Measurements from ENCODE around the gene FZD4.

Gene FZD4

DNA sequence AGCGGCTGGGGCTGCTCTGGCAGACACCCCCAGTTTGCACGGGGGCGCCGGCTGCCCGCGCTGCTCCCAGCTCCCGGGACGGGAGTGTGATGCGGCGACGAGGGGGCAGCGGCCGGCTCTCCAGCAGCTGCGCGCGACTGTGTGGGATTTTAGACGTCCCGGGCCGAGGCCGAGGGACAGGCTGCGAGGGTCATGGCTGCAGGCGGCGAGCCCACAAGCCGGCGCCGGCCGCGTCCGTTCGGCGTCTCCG is 159 bp downstream of the FZD4 start:
- TF ChIP-seq POLR2A (IDR thresholded peaks at IDR 0.05; ENCODE audit: extremely low read depth, insufficient read length) = no peak
- TF ChIP-seq, protein P1, sequence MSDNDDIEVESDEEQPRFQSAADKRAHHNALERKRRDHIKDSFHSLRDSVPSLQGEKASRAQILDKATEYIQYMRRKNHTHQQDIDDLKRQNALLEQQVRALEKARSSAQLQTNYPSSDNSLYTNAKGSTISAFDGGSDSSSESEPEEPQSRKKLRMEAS (IDR thresholded peaks at IDR 0.05; ENCODE audit: low read depth, low read length) = no peak
- TF ChIP-seq MYC (IDR thresholded peaks at IDR 0.05; ENCODE audit: low read depth, low read length) = no peak
- TF ChIP-seq, protein P2, sequence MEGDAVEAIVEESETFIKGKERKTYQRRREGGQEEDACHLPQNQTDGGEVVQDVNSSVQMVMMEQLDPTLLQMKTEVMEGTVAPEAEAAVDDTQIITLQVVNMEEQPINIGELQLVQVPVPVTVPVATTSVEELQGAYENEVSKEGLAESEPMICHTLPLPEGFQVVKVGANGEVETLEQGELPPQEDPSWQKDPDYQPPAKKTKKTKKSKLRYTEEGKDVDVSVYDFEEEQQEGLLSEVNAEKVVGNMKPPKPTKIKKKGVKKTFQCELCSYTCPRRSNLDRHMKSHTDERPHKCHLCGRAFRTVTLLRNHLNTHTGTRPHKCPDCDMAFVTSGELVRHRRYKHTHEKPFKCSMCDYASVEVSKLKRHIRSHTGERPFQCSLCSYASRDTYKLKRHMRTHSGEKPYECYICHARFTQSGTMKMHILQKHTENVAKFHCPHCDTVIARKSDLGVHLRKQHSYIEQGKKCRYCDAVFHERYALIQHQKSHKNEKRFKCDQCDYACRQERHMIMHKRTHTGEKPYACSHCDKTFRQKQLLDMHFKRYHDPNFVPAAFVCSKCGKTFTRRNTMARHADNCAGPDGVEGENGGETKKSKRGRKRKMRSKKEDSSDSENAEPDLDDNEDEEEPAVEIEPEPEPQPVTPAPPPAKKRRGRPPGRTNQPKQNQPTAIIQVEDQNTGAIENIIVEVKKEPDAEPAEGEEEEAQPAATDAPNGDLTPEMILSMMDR (IDR thresholded peaks at IDR 0.05; ENCODE audit: low read depth, low read length) = no peak
- H3K4me3 ChIP-seq (ENCODE audit: low read depth, low read length) = no peak overlapping the region

DNA sequence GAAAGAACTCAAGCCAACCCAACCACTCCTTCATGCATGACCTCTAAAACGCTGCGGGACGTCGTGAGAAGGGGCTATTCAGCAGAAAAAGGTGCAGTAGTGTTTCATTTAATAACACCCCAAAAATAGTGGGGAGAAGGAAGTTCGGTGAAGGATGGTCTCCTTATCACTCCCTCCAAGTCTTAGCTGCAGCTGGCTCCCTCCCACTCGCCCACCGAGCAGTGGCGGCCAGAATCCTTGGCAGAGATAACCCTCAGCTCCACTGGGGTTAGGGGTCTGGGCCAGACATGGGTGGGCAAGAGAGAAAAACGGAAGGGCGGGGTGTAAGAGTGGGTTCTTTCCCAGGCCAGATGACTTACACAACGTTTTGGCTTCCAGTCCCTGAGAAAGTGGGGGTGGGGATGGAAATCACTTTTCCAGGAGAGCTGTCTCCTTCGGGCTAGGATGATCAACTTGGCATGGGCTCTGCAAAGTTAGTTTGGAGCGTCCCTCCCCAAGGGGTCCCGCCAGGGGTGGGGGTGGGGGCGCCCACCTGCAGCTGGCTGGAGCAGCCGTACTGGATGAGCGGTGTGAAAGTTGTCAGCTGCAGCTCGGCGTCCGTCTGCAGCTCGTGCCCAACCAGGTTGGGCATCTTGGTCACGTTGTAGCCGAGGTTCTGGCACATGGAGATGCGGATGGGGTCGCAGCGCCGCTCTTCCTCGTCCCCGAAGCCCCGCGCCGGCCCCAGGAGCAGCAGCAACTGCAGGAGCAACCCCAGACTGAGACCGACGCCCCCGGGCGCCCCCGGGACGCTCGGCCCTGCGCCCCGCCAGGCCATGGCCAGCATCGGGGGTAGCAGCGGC is 705 bp downstream of the FZD4 start:
- TF ChIP-seq, protein P2 (IDR thresholded peaks at IDR 0.05; ENCODE audit: low read depth, low read length) = no peak
- TF ChIP-seq, protein P1 (IDR thresholded peaks at IDR 0.05; ENCODE audit: low read depth, low read length) = peak; percentile 8; the same call in 1 of the 2 replicates
- no peak overlapping the region for H3K4me3 ChIP-seq (ENCODE audit: low read depth, low read length)
- peak; percentile 23 for DNase-seq (ENCODE audit: low read depth)

More for the DNA sequence above, 159 bp downstream of the FZD4 start:
- no peak for DNase-seq (ENCODE audit: low read depth)

DNA sequence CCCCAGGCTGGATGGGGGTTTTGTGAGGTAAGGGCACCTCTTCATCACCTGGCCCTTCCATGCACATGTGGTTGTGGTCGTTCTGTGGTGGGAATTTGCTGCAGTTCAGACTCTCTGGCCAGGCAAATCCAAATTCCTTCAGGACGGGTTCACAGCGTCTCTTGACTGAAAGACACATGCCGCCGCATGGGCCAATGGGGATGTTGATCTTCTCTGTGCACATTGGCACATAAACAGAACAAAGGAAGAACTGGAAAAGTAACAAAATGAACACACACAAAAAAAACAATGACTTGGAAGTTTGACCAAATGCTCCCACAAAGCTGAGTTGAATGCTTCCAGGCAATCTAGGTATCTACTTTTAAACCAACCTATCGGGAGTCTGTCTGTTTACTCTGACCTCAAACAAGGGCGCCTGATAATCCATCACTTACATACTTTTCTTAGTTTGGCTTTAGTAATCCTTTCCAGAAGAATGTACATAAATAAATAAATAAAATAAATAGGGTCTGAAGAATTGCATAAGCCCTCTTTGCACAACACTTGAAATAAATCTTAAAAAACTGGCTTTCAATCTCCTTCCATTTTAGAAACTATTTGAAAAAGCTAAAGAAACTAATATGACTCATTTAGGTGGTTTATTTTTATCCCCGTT is 2.8 kb downstream of the FZD4 start:
- no peak for DNase-seq (ENCODE audit: low read depth)
- H3K4me3 ChIP-seq (ENCODE audit: low read depth, low read length) = no peak overlapping the region
- TF ChIP-seq POLR2A (IDR thresholded peaks at IDR 0.05; ENCODE audit: extremely low read depth, insufficient read length) = no peak
- no peak for TF ChIP-seq MYC (IDR thresholded peaks at IDR 0.05; ENCODE audit: low read depth, low read length)
- TF ChIP-seq, protein P1 (IDR thresholded peaks at IDR 0.05; ENCODE audit: low read depth, low read length) = no peak
- TF ChIP-seq, protein P2 (IDR thresholded peaks at IDR 0.05; ENCODE audit: low read depth, low read length) = no peak

DNA sequence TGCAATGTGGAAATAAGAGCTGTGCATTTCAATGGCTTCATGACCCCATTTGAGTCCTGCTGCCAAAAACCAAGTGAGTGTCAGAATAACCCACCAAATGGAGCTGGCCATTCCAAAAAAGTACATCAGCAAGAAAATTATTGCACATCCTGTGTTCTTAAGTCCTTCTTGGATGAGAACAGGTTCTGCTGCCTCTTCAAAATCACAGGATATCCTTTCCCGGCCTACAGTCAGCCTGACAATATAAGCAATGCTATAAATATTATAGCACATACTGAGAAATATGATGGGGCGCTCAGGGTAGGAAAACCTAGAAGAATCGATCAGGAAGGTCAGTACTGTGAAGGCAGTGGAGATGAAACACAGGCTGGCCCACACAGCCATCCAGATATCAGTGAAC is 3.5 kb downstream of the FZD4 start:
- TF ChIP-seq, protein P1 (IDR thresholded peaks at IDR 0.05; ENCODE audit: low read depth, low read length) = no peak
- TF ChIP-seq, protein P2 (IDR thresholded peaks at IDR 0.05; ENCODE audit: low read depth, low read length) = no peak
- TF ChIP-seq POLR2A (IDR thresholded peaks at IDR 0.05; ENCODE audit: extremely low read depth, insufficient read length) (no peak), MYC (IDR thresholded peaks at IDR 0.05; ENCODE audit: low read depth, low read length) (no peak)
- H3K4me3 ChIP-seq (ENCODE audit: low read depth, low read length) = no peak overlapping the region
- no peak for DNase-seq (ENCODE audit: low read depth)

DNA sequence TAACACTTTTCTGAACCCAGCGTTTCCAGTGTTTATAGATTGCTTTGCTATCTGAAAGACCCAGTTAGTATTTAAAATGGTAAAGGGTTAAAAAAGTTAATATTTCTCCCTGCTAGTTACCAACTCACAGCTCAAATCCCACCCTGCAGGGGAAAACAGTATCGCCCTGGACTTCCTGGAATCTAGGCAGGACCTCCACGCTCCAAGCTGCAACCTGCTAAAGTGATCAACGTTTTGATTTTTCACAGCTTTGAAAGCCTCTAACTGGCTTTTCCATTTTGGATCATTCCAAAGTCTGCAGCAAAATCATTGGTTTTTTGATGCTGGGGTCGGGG is 4.6 kb downstream of the FZD4 start:
- TF ChIP-seq, protein P1 (IDR thresholded peaks at IDR 0.05; ENCODE audit: low read depth, low read length) = no peak
- no peak for TF ChIP-seq POLR2A (IDR thresholded peaks at IDR 0.05; ENCODE audit: extremely low read depth, insufficient read length)
- TF ChIP-seq MYC (IDR thresholded peaks at IDR 0.05; ENCODE audit: low read depth, low read length) = no peak
- TF ChIP-seq, protein P2 (IDR thresholded peaks at IDR 0.05; ENCODE audit: low read depth, low read length) = no peak
- no peak overlapping the region for H3K4me3 ChIP-seq (ENCODE audit: low read depth, low read length)
- DNase-seq (ENCODE audit: low read depth) = no peak
